GM18907 (cell line): Measurements from ENCODE around the gene OR4S2.

Experiments
- ATAC-seq: cut with Tn5 transposase; IDR thresholded peaks from one replicate; pipeline ENCODE4 v1.9.1; 2021; ENCODE audit warnings: mild to moderate bottlenecking, moderate library complexity; ENCODE audit not compliant: unreplicated experiment

Gene OR4S2, protein sequence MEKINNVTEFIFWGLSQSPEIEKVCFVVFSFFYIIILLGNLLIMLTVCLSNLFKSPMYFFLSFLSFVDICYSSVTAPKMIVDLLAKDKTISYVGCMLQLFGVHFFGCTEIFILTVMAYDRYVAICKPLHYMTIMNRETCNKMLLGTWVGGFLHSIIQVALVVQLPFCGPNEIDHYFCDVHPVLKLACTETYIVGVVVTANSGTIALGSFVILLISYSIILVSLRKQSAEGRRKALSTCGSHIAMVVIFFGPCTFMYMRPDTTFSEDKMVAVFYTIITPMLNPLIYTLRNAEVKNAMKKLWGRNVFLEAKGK

DNA sequence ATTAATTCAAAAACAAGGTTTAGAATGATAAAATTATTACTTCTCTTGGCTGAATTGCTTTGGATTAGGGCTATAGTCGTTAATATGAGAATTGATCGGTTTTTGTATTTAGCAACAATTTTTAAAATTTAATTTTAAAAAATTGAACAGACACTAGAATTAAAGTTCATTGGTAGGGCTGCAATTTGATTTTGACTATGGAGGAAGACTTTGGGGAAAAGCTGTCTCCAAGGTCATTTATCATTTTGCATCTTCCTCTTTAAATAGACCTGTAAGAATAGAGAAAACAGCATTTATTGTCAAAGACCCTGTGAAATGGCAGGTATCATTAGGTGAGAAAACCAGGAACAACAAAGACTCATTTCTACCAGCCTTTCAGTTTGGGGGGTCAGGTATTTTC lies at the start of gene OR4S2:
Gene OR4S2 (plus strand): TSS at position 301 of the 400 bp plus-strand sequence. CDS start 2,577 bp downstream, outside the sequence.
- no peak for ATAC-seq

DNA sequence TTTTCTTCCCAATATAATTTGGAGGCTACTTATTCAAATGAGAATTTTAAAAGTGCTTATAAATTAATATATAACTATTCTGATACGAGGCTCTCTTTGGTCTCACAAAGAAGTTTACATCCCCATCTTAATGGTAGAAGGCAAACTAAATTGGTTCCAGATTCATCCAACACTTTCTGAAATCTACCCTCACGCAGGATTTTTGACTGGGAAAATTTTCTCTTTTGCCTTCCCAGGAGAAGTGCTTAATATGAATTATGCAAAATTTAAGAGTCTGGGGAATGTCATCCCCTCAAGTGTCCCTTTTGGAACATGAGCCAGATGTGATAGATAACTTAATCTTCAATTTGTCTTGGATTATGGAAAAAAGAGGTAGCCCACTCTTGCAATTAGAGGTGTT lies 40.6 kb upstream of the OR4S2 start, which contains the start of gene OR4C11:
Gene OR4C11 (minus strand): TSS at position 101 of the 400 bp plus-strand sequence. CDS start 3,272 bp downstream, outside the sequence.
- ATAC-seq = no peak

DNA sequence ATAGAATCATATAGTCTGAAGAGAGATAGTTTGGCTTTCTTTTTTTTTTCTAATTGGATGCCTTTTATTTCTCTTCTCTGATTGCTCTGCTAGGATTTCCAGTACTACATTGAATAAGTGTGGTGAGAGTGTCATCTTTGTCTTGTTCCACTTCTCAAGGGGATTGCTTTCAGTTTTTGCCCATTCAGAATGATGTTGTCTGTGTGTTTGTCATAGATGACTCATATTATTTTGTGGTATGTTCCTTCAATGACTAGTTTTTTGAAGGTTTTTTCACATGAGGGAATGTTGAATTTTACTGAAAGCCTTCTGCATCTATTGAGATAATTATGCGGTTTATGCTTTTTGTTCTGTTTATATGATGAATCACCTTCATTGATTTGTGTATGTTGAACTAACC lies 23.6 kb upstream of the OR4S2 start:
- no peak for ATAC-seq

DNA sequence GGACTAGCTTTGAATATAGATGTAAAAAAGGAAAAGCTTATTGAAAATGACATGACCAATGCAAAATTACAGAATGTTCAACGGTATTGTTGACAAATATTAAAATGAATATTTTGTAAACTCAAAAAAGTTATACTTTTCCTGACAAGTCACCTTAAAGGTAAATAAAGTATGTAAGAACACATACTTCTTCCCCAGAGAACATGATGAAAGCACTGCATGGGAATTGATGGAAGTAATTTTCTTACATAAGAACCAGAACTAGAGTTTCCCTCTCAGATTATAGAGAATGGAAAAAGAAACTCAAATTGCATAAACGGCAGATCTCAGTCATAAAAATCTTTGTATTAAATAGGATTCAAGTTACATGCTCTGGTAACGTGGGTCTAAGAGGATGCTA lies 13.3 kb upstream of the OR4S2 start, which contains the start of gene OR4P4:
Gene OR4P4 (plus strand): TSS at position 301 of the 400 bp plus-strand sequence.
- no peak for ATAC-seq

DNA sequence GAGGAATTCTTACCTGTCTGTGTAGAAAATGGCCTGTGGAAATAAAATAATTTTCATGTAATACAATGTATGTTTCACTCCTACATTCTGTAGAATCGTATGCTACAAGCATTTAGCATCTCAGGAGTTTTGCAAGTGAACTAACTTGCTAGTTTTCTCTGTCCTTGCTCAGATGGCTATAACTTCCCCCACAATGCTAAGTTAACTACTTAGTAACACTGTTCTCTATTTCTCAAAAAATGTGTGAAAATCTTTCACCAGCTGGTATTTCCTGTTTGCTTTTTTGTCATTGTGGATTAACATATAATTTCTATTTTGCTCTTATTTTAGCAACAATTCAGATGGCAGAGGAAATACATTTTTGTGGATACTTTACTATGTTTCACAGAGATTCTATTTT lies 4.4 kb downstream of the OR4S2 start:
- no peak for ATAC-seq

DNA sequence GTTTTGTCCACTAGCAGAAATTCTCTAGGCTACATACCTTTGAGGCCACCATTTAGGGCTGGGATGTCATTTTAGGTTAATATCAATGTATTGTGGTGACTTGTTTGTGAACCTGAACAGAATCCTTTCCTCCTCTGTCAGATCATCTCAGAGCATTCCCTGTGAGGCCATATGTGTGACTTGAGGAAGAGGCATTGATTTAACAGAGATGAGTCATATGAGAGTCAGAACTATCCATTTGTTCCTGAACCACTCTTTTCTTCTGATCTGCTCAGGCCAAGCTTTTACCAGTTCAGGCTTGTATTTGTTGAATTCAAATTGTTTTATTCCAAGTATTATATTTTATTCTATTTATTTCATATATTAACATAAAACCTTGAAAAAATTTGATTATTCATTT lies 7.0 kb downstream of the OR4S2 start:
- ATAC-seq = no peak

DNA sequence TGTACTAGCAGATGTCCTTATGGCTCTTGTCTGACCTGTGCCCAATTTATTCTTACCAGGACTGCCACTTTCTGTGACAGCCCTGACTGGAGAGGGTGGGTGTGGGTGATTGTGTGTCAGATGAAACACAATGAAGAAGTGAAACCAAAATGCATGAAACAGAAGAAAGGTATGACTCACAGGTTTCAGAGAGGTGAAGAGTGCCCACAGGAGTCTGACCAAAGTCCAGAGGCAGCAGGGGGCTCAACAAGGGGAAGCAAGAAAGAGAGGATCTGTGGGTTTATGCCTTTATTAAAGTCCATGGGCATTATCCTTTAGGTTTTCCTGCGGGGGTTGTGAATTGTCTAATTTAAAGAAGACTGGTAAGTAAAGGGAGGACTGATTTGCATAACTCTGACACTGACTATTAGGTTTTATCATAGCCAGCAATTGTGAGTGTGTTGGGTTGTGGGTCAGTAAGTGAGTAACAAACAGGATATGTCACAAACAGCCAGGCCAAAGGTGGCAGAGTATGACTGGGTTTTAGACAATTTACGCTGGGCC lies 10.0 kb downstream of the OR4S2 start:
- ATAC-seq = peak; percentile 99

DNA sequence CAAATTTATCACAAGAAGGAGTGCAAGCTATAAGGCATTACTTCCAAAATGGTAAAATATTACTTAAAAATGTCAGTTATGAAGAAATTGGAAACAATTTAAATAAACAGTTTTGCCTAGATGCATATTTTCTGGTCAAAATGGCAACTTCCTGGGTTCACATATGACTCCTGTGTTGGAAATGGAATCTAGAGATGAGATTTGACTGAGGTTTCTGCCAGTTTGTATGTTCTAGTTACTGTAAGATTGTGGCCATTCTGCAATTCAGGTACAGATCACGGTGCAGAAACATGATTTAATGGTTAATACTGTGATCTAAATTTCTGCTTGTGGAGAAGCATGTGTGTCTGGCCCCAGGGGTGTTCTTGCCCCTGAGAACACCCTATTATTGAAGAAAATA lies 10.5 kb downstream of the OR4S2 start:
- peak; percentile 43 for ATAC-seq

DNA sequence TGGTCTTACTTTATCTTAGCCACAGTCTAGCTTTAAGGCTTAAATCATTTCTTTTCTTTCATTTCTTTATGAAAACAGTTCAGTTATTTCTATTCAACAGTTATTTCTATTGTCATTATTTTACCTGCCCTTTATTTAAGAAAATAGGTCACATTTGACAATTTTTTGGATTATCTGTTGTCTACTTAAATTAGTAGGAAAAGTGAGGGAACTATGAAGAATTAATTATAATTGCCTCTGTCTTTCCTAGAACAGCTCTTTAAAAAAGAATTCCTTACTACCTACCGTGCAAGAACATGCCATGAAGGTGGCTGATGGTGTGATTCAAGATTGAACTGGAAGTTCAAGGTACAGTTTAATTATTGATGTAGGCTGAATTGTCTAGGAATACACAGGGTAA lies 13.8 kb downstream of the OR4S2 start, which contains the start of gene OR4C6:
Gene OR4C6 (plus strand): TSS at position 301 of the 400 bp plus-strand sequence. CDS start 2,966 bp downstream, outside the sequence.
- ATAC-seq = no peak

DNA sequence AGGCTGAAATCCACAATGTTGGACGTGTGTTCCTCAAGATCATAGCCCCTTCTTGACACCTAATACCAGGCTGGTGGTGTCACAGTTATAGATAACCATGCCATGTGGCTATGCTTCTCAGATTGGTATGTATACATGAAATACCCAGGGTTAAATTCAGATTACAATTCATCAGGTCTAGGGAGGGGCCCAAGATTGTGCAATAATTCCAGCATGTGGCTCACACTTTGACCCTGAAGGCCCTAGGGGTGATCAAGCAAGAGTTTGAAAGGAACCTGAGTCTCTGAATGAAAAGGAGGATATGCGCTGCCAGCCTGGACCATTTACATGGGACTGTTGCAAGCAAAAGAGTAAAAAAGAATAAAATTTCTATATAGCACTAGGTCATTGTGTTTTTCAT lies 21.2 kb downstream of the OR4S2 start:
- no peak for ATAC-seq

DNA sequence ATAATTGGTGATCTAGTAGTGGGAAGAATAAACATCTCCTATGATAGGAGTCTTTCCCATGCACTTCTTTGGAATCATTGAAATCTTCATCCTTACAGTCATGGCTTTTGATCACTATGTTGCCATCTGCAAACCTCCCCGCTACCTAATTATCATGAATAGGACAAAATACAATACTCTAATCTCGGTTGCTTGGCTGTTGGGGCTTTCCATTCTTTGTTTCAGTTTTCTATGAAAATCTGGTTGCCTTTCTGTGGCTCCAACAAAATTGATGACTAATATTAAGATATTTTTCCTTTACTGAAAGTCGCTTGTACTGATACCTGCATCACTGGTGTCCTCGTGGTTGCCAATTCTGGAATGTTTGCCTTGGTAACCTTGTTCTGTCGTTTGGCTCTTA lies 25.7 kb downstream of the OR4S2 start:
- no peak for ATAC-seq

DNA sequence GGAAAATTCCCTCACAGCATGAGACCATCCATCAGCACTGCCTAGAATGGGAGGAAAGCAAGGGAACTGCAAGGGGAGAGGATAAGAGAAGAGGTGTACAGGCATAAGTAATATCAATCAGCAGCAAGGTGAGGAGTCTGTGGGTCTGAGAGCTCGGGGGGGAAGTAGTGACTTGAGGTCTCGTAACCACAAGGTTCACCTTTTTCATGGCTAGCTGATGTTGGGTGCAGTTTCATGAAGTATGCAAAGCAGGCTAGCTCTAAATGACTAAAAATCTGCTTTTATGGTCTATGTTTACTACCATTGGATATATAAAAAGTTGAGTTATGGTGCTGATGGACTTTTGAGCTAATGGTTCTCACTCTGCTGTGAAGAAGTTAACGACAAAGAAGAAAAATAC lies 49.7 kb downstream of the OR4S2 start:
- no peak for ATAC-seq

DNA sequence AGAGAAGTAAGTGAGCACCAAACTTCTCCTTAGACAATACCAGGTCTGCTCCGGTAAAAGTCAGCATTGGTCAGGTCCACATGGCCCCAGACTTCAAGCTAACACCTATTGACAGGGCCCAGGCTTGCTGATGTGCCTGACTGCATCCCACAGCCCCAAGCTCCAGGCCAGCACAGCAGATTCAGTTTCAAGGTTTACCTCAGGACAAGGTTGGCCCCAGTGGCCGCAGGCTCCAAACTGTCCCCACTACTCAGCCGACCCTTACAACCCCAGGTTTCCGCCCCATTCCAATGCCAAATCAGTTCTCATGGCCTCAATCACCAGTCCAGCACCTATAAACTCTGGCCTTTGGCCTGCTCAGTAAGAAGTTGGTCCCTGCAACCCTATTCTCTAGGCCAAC lies 53.3 kb downstream of the OR4S2 start:
- no peak for ATAC-seq
